Measurements from ENCODE around the gene MTFP1. TPM values are rescaled to one million over a fixed set of nuclear protein-coding genes. Genes with fewer than 3 reads are reported as not detected.

The MTFP1 gene
- total and polyA plus RNA-seq, 2 experiments from 2014 or later: 54.6 to 64.1 TPM

DNA sequence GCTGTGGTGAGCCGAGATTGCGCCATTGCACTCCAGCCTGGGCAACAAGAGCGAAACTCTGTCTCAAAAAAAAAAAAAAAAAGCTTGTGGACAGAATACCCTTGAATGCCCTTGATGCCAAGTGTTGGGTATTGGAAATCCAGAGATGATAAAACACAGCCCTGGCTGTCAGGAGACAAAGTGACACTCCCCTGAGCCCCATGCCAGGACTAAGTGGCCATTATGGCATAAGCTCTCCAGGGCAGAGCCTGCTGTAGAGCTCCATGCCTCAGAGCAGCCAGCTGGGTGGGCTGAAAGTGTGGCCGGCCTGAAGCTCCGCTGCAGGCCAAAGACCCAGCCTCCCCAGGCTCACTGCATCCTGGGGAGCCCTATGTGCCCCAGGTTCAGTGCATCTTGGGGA, 43.2 kb upstream of the MTFP1 start:
- Mint-ChIP-seq H3K27me3 (ENCODE audit: insufficient read depth, low read depth, poor library complexity) (peaks cover 7% of the 10 kb centered on the region), H3K4me3 (no peak overlapping the region)

More for the DNA sequence above, 43.2 kb upstream of the MTFP1 start:
- Histone ChIP-seq H4K20me1 (replicated peaks; ENCODE audit: insufficient read depth) (no peaks in the 10 kb centered on the region), H3K79me2 (replicated peaks; ENCODE audit: insufficient read depth) (no peaks in the 10 kb centered on the region), H3K27ac (ENCODE audit: low read depth) (no peak overlapping the region), H2AFZ (no peak overlapping the region), H3K4me3 (no peak overlapping the region), H3K27me3 (ENCODE audit: insufficient read depth) (no peaks in the 10 kb centered on the region), H3K4me2 (no peak overlapping the region), H3F3A (replicated peaks; ENCODE audit: low read depth) (no peaks in the 10 kb centered on the region), H3K36me3 (ENCODE audit: insufficient read depth) (no peaks in the 10 kb centered on the region), H3K4me1 (ENCODE audit: insufficient read depth) (peaks cover 5% of the 10 kb centered on the region), H3K9me2 (ENCODE audit: insufficient read depth) (no peaks in the 10 kb centered on the region)
- Mint-ChIP-seq H3K36me3 (ENCODE audit: low read depth) (peaks cover 17% of the 10 kb centered on the region), H3K9me3 (no peaks in the 10 kb centered on the region), H3K4me1 (peaks cover 5% of the 10 kb centered on the region), H3K27ac (no peak overlapping the region)
- ATAC-seq: no peak
- TF ChIP-seq ZNF114 (CRISPR knock-in tag; IDR thresholded peaks at IDR 0.05) (no peak), ZNF331 (CRISPR knock-in tag; IDR thresholded peaks at IDR 0.05; ENCODE audit: low read depth) (no peak), STAT1 (IDR thresholded peaks at IDR 0.05; ENCODE audit: unreplicated experiment) (no peak), JUNB (IDR thresholded peaks at IDR 0.05; ENCODE audit: unreplicated experiment) (no peak), EZH2phosphoT487 (IDR thresholded peaks at IDR 0.05; ENCODE audit: unreplicated experiment) (no peak), POLR2AphosphoS5 (IDR thresholded peaks at IDR 0.05; ENCODE audit: low read depth) (no peak)
- TF ChIP-seq, protein P1, sequence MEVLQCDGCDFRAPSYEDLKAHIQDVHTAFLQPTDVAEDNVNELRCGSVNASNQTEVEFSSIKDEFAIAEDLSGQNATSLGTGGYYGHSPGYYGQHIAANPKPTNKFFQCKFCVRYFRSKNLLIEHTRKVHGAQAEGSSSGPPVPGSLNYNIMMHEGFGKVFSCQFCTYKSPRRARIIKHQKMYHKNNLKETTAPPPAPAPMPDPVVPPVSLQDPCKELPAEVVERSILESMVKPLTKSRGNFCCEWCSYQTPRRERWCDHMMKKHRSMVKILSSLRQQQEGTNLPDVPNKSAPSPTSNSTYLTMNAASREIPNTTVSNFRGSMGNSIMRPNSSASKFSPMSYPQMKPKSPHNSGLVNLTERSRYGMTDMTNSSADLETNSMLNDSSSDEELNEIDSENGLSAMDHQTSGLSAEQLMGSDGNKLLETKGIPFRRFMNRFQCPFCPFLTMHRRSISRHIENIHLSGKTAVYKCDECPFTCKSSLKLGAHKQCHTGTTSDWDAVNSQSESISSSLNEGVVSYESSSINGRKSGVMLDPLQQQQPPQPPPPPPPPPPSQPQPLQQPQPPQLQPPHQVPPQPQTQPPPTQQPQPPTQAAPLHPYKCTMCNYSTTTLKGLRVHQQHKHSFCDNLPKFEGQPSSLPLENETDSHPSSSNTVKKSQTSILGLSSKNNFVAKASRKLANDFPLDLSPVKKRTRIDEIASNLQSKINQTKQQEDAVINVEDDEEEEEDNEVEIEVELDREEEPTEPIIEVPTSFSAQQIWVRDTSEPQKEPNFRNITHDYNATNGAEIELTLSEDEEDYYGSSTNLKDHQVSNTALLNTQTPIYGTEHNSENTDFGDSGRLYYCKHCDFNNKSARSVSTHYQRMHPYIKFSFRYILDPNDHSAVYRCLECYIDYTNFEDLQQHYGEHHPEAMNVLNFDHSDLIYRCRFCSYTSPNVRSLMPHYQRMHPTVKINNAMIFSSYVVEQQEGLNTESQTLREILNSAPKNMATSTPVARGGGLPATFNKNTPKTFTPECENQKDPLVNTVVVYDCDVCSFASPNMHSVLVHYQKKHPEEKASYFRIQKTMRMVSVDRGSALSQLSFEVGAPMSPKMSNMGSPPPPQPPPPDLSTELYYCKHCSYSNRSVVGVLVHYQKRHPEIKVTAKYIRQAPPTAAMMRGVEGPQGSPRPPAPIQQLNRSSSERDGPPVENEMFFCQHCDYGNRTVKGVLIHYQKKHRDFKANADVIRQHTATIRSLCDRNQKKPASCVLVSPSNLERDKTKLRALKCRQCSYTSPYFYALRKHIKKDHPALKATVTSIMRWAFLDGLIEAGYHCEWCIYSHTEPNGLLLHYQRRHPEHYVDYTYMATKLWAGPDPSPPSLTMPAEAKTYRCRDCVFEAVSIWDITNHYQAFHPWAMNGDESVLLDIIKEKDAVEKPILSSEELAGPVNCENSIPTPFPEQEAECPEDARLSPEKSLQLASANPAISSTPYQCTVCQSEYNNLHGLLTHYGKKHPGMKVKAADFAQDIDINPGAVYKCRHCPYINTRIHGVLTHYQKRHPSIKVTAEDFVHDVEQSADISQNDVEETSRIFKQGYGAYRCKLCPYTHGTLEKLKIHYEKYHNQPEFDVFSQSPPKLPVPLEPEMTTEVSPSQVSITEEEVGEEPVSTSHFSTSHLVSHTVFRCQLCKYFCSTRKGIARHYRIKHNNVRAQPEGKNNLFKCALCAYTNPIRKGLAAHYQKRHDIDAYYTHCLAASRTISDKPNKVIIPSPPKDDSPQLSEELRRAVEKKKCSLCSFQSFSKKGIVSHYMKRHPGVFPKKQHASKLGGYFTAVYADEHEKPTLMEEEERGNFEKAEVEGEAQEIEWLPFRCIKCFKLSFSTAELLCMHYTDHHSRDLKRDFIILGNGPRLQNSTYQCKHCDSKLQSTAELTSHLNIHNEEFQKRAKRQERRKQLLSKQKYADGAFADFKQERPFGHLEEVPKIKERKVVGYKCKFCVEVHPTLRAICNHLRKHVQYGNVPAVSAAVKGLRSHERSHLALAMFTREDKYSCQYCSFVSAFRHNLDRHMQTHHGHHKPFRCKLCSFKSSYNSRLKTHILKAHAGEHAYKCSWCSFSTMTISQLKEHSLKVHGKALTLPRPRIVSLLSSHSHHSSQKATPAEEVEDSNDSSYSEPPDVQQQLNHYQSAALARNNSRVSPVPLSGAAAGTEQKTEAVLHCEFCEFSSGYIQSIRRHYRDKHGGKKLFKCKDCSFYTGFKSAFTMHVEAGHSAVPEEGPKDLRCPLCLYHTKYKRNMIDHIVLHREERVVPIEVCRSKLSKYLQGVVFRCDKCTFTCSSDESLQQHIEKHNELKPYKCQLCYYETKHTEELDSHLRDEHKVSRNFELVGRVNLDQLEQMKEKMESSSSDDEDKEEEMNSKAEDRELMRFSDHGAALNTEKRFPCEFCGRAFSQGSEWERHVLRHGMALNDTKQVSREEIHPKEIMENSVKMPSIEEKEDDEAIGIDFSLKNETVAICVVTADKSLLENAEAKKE (CRISPR knock-in tag; IDR thresholded peaks at IDR 0.05): no peak
- TF ChIP-seq, protein P2, sequence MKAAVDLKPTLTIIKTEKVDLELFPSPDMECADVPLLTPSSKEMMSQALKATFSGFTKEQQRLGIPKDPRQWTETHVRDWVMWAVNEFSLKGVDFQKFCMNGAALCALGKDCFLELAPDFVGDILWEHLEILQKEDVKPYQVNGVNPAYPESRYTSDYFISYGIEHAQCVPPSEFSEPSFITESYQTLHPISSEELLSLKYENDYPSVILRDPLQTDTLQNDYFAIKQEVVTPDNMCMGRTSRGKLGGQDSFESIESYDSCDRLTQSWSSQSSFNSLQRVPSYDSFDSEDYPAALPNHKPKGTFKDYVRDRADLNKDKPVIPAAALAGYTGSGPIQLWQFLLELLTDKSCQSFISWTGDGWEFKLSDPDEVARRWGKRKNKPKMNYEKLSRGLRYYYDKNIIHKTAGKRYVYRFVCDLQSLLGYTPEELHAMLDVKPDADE (IDR thresholded peaks at IDR 0.05): no peak
- TF ChIP-seq, protein P3, sequence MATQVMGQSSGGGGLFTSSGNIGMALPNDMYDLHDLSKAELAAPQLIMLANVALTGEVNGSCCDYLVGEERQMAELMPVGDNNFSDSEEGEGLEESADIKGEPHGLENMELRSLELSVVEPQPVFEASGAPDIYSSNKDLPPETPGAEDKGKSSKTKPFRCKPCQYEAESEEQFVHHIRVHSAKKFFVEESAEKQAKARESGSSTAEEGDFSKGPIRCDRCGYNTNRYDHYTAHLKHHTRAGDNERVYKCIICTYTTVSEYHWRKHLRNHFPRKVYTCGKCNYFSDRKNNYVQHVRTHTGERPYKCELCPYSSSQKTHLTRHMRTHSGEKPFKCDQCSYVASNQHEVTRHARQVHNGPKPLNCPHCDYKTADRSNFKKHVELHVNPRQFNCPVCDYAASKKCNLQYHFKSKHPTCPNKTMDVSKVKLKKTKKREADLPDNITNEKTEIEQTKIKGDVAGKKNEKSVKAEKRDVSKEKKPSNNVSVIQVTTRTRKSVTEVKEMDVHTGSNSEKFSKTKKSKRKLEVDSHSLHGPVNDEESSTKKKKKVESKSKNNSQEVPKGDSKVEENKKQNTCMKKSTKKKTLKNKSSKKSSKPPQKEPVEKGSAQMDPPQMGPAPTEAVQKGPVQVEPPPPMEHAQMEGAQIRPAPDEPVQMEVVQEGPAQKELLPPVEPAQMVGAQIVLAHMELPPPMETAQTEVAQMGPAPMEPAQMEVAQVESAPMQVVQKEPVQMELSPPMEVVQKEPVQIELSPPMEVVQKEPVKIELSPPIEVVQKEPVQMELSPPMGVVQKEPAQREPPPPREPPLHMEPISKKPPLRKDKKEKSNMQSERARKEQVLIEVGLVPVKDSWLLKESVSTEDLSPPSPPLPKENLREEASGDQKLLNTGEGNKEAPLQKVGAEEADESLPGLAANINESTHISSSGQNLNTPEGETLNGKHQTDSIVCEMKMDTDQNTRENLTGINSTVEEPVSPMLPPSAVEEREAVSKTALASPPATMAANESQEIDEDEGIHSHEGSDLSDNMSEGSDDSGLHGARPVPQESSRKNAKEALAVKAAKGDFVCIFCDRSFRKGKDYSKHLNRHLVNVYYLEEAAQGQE (IDR thresholded peaks at IDR 0.05; ENCODE audit: unreplicated experiment): no peak
- no peak for DNase-seq (ENCODE audit: low spot score)

Measured in GM23338 (cell line).